Fibroblast of gingiva (primary cell): ENCODE data around the gene CCL13.

Source experiments
- DNase-seq: peaks from one replicate; pipeline ENCODE4 v3.0.0-alpha.2; 2011; ENCODE audit warnings: low read depth

Gene CCL13

DNA sequence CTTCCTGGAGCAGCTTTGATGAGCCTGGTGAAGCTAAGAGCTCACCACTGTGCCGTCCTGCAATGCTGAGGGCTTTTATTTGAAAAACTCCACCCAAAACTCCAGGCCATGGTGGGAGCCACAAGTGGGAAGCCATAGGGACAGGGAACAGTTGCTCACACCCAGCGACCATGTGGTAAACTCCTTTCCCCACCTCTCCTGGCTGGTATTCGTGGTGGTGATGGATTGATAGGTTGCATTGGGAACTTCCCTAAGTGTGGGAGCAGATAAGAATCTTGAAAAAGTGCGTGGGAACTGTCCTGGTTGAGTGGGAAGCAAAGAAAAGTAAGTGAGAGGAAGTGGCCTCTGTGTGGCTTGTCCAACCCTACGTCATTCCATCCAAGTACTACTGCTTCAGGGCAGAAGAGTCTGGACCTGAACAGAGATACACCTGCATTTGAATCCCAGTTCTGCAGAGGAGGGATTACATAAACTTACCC lies 6.9 kb downstream of the CCL13 start, which contains the start of gene CCL1:
CCL1 (minus strand) TSS at position 51 of the 479 bp plus-strand sequence. CDS start 72 bp downstream, outside the sequence.
- DNase-seq: no peak

DNA sequence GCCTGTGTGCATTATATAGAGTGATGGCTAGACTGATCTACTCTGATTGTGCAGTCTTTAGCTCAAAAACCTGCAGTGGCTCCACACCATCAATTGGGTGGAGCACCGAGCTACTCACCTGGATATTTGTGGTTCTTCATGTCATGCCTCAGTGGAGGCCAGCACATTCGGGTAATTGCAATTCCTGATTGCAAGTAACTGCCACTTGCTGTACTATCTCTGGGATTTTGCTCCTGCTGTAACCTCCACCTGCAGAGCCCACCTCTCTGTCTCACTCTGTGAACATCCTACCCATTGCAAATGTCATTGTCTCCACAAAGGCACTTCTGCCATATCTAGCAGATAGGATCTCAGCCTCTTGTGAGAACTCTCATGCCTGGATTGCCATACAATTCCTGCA lies 8.5 kb downstream of the CCL13 start:
- DNase-seq: no peak

DNA sequence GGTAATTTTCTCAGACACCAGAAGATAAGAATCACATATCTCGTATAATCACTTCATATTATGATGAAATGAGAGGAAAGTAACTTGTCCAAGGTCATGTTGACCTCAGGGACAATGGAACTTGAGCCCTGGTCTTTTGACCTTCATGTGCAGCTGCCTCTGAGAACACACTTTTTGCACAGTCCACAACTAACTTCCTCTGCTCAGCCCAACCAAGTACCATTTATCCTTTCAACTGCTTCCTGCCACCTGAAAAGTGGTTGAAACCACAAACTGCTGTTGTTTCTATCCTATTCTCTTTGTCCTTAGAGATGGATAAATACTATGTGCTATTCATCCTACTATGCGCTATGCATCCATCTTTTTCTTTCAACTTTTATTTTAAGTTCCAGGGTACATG lies 9.1 kb downstream of the CCL13 start:
- no peak for DNase-seq

DNA sequence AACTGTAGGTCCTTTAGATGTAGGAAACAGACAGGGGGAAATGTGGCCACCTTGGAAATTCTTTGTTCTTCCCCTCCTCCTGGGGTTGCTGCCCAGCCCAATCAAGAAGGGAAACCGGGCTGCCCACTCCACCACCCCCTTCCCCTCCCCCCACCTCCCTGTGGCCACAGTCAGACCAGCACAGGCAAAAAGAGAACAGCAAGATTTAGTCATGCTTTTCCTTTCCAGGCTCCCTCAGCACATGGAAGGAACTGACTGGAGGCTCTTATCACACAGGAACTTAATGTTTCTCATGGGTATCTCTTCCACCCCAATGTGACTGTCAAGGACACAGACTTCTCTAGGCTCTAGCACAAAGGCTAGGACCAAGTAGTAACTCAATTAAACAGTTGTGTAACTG lies 9.7 kb downstream of the CCL13 start:
- DNase-seq: no peak

DNA sequence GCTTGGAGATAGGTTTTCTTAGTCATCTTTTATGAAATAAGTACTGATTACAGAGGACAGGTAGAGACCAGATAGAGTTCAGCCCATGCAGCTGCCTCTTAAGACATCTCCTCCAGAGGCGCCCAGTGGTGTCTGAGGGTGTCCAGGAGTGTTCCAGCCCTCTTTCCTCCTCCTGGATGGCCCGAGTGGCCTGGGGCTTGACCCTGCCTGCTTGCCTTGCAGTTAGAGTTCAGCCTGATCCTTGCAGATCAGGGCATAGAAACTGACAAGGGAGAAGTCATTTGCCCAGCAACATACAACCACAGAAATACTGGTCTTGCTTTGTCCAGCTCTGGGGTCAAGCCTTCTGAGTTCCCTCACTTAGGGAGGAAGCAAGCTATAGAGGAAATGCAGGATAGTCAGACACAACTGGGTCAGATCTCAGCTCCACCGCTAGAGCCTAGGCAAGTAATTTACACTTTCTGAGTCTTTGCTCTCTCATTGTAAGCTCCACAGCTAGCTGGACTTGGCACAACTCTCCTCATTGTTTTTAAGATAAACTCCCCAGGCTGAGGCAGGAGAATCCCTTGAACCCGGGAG lies 10.3 kb downstream of the CCL13 start:
- no peak for DNase-seq

DNA sequence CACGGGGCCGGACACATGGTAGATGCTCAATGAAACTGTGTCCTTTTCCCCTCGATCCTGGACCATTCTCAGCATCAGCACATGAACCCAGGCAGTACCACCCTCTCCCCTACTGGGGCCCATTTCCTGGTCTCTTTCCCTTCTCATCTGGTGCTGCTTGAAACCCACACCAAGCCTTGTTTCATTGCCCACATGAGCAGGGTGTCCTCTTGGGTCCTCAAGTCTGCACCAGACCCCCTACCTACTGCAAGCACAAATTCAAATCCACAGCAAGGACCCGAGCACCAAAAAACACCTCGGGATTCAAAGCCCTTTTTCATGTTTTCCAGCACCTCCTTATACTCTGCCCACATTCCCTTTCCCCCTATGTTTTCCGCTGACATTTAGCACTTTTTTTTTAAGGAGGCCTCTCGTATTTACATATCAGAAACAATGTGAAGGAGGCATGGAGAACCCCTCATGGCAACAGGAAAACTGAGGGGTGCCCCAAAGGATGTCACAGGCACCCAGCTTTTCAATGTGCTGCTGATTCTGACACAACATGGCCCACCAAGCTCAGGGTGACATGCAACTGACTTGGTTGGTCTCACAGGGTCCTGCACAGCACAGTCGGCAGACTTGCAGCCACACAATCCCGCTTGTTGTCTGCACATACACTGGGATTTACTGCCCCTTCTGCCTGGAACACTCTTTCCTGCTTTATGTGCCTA lies 11.4 kb downstream of the CCL13 start:
- no peak for DNase-seq

DNA sequence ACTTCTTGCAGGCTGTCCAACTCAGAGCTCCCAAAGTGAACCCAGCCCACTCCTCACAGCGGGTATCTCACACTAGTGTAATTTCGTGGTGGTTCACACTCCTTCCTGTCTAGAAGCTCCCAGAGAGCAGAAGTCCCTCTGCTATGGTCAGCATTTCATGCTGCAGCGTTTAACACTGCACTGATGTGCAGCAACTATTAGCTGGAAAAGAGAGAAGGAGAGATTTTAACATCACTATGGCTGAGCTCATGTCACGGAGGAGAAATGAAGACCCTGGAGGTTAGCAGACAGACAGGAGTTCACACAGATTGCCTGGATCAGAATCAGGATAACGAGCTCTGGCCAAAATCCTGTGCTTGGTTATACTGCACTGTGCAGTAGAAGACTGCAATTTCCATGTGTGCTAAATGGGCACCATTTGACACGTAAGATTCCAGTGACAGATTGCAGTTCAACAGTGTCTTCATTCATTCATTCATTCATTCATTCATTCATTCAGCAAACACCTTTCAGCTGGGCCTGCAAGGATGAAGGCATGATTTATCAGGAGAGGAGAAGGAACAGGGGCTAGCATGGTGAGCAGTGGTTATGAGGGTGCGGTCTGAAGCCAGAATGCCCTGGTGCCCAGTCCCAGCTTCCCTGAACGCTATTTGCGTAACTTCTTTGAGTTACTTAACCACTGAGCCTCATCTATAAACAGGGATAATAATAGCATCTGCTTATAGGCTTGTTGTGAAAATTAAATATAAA lies 12.1 kb downstream of the CCL13 start:
- no peak for DNase-seq

DNA sequence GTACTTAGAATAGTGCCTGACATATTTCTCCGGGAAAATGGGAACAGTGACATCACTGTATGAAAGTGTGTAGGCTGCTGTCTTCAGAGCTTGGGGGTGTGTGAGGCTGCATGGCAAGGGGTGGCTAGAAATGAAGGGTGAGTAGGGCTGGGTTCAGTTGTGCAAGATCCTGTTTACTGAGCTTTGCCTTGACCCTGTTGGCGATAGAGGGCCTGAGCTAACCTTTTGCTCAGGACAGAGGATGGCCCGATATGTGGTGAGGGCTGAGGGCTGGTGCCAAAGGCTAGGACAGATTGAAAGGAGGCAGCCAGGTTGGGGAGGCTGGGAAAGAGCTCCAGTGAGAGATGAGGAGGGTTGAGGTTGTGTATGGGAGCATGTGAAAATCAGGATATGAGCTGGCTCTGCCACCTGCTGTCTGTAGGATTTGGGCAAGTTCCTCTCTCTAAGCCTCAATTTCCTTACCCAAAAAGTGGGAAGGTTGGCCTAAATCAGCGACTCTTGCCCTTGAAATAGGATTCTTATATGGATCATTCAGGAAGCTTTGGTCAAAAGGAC lies 12.7 kb downstream of the CCL13 start:
- no peak for DNase-seq

DNA sequence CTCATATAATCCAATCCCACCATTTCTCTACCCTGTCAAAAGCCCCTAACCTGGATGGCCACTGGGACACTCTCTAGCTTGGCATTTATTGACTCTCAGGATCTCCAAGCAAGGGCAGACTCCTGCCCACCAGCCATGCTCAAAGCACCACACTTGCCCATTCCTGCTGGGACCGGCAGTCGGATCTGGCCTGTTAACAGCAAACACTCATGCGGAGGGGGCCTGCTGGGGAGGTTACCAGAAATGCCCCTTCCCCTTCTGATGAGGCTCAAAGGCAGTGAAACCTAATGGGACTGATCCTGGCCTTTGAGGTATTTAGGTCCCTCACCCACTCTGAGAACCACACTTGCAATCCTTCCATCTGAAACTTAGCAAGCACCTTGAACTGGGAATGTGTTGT lies 13.3 kb downstream of the CCL13 start:
- DNase-seq: no peak

DNA sequence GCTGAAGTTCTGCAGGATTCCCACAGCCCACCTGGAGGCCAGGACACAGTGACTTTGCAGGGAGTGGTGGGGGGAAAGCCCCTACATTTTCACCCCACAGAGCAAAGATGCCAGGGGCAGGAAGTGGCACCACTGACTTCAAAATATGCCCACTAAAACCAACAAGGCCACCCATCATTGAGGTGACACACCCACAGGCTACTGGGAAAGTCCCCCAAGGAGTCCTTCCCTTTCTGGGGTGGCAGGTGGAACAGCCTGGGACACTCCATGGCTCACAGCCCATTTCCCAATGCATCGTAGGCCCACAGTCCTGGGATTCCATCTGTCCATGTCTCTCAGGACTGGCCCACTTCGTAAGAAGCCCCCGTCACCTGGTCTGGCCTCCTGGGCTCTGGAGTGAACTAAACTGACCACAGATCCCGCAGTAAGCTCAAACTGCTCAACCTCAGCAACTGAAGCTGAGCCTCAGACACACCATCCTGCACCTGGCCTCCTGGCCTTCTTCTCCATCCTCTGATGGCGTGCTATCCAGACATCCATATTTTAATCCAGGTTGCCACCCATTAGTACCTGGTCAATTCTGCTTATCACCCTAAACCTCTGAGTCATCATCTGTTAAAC lies 14.2 kb downstream of the CCL13 start:
- no peak for DNase-seq

DNA sequence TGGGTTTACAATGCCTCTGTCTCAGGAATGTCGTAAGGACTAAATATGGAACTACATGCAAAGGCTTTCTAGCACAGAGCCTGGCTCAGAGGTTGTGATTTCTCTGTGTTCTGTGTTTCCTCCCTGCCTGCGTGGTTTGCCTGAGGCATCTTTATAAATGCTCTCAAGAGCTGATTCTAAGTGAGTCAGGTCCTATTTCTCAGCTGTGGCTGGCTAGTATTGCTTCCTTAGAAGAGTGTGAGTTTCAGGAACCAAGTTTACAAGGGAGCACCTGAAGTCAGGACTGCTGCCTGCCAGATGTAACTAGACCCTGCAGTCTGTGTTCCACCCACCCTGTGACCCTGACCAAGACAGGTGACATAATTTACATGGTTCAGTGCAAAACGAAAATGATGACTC lies 14.7 kb downstream of the CCL13 start:
- no peak for DNase-seq

DNA sequence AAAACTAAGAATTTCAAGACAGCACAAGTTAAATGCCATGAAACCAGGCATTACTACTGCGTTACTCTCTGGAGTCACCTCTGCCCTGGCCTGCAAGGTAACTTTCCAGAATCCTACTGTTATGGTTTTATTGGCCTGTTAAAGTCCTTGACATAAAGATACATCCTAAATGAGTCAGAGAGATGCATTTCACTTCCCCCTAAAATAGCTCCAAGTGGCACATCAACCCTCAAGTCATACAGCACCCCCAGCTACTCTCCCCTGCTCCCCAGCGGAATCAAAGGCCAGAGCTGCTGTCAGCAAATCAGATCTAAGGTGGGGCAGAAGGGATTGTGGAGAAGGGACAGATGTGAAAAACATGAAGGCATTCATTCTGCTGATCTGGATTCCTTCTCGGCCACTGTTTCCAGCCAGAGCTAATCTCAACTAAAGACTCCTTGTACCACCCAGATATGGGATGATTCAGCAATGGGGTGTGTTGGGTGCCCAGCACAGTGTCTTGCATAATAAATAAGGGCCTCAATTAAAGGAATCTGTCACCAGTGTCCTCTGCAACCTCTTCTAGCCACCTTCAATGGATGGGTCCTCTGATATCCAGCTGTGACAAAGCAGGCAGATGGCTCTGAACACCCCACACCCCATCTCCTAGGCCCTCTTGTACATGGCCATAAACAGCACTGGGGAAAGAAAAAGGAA lies 15.3 kb downstream of the CCL13 start:
- no peak for DNase-seq

DNA sequence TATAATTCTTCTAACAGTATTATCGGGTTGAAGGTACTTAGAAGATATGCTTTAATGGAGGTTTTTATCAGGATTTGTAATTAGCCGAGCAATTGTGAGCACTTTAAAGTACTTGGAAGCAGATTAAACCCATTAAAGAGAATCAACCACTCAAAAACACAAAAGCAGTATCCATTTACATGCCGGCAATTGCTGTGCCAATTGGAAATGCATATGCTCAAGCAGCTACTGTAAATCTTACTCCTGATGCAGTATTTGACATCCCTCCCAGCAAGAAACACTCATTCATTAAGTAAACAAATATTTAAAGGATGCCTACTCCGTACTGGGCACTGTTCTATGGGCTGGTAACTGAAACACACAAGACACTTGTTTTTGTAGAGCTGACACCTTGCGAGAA lies 18.2 kb downstream of the CCL13 start:
- DNase-seq: no peak

DNA sequence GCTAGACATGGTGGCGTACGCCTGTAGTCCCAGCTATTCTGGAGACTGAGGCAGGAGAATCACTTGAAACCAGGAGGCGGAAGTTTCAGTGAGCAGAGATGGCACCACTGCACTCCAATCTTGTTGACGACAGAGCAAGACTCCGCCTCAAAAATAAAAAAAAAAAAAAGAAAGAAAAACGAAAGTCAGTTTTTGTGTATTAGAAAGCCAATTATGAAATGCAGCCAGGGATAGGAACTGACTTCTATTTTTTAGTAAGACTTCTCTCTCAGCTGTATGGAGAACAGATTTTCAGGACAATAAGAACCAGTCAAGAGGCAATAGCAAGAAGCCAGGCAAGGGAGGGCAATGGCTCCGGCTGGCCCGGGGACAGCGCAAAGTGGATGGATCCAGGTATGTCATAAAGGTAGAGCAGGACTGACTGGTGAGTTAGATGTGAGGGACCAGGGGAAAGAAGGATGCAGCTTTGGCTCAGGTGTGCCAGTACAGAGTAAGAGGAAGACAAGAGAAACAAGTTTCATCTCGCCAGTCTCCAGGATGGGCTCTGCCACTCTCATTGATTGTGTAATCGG lies 19.2 kb downstream of the CCL13 start:
- no peak for DNase-seq

DNA sequence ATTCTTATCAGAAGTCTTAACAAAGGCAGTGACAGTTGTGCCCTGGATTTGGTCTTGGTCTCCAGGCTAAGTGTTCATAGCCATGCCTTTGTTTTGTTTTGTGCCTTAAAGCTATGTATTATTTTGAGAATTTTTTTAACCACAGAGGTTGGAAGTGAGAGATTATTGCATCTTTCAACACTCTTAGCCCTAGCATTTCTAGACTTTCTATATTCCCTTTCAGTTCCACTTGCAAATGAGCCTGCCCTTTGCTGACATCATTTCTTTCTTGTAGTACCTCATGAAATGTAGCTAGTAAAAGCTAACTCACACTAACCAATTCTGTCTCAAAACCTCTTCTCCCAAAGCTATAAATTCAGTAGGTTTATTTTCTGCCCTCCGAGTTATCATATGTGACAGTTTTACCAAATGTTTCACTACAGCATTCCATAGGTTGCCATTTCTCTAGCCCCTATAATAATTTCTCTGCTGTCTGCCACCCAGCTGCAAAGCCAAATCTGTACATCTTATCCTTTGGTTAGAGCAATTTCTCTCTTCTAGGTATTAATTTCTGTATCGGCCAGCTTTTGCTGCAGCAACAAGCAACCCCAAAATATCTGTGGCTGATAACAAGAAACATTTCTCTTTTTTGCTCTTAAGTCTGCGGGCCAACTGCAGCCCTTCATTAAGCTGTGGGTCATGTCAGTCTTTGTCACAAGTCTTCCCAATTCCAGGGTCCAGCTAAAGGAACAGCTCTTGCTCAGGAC lies 21.0 kb downstream of the CCL13 start:
- no peak for DNase-seq

DNA sequence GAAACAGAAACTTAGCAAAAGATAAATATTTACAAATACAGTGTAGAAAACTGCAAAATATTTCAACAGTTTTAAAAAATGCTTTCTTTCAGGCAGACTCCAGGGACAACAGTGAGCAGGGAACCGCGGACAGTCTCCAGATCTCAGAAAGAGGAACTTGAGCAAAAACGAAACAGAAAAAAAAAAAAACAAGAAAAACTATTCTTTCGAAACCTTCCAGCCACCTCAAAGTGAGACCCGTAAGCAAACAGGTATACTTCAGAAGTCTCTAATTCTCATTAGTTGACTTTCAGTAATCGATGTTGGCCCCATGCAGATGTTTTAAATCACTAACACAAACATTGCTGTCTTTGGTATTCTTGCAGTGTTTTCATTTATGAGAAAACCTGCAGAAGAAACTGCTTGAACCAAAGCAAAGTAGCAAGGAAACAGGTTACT lies 22.4 kb downstream of the CCL13 start:
- DNase-seq: no peak

DNA sequence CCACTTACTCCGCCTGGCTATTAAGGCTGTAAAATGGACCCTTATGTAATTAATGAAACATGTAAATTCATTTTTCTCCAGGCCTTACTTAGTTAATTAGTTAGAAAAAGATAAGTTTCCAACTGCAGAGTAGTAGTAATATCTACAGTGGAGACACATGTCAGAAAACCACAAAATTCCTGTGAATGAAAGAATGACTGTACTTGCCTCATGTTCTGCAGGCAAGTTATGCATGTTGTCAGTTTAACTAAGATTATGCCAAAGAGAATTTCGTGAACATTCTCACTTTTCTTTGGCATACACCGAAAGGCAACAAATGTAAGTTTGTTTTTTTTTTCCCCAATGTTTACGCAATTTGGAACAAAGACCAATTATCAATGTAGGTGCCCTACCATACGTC lies 23.6 kb downstream of the CCL13 start:
- DNase-seq: no peak

DNA sequence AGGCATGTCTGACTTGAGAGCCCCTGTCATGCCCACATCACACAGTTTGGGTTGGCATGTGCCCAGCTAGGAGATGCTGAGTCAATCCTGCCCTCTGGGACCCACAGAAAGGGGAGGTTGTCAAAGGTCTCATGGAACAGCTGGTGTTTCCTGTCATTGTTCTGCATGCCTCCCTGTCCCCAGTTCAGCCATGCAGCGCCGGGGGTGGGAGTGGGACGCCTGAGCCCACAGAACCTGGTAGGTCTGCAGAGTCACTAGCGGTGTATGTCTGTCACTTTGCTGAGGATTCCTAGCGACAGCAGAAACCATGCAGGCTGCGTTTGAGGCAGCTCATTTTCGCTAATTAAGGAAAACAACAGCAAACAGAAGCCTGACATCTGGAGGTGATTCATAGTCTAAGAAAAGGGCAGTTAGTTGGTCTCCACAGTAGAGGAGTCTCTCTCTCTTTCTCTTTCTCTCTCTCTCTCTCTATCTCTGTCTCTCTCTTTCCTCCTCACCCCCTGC lies 26.4 kb downstream of the CCL13 start:
- DNase-seq: no peak

DNA sequence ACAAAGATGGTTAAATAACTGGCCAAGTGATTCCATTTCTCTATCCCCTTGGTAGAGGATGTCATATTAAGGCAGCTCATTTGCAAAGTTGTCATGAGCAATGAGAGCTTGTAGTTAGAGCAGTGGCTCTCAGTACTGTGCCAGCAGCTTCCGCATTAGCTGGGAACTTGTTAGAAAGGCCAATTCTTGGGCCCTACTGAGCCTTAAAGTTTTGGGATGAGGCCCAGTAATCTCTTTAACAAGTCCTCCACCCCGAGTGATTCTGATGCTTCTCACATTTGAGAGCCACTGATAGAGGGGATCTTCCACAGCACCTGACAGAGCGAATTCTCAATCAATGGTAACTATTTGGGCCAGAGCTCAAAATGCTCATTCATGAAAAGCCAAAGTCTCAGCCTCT lies 26.9 kb downstream of the CCL13 start:
- no peak for DNase-seq

DNA sequence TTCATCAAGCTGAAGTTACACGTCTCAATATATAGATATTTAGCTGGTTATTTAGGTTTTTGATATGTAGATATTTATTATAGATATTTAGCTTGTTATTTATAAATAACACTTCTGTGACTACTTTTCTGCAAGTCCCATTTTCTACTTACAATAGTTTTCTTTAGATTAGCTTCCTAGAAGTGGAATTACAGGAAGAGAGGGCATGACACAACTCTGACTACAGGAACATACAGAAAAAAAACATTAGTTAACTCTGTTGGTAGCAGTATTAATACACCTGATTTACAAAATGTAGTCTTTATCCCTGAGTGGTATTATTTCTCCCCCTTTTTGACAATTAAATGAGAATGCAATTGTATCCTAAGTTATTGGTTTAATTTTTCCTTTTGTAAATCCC lies 28.0 kb downstream of the CCL13 start:
- no peak for DNase-seq
